GM19467 (cell line): ENCODE results near the gene ABCF1.
A peak's percentile ranks its signal among the peaks of the same experiment; 100 is the strongest.
"Not testable (repeated sequence)": the region's sequence is repeated elsewhere in the genome, so short reads cannot be mapped to it uniquely, and the experiment has no call there.

Experiments
- ATAC-seq: cut with Tn5 transposase; IDR thresholded peaks from one replicate; pipeline ENCODE4 v1.9.1; 2021; ENCODE audit warnings: mild to moderate bottlenecking, moderate library complexity; ENCODE audit not compliant: unreplicated experiment

ABCF1 gene

DNA sequence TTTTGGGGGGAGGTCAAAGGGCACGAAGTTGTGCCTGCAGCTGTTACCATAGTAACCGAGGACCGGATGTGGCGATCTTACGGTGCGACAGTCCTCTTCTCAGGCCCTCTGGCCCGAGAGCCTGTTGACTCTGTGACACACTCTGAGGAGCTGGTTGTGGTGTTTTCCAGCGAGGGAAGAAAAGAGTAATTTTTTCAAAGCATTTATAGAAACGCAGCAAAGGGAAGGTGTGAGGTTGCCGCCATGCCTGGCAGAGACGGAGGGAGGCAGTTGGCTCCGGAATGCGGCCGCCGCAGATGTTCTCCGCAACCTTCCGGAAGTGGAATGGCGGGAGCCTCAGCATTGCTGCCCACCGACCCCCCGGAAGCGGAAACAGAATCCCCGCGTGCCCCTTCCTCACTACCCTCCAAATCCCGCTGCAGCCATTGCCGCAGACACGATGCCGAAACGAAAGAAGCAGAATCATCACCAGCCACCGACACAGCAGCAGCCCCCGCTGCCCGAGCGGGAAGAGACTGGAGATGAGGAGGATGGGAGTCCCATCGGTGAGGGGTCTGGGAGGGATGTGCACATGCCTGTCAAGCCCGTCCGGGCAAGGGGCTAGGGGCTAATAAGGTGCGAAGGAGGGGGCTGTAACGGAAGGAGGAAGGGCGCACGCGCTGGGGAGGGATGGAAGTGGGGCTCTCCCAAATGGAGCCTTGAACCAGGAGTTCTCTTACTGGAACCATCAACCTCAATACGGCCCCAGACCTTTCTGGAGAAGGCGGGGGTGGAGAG lies 14.1 kb upstream of the ABCF1 start, which contains the start of gene PRR3:
Gene PRR3 (plus strand): TSS at position 390 of the 777 bp plus-strand sequence. CDS start 50 bp downstream, at position 440.
- ATAC-seq: peak; percentile 52

DNA sequence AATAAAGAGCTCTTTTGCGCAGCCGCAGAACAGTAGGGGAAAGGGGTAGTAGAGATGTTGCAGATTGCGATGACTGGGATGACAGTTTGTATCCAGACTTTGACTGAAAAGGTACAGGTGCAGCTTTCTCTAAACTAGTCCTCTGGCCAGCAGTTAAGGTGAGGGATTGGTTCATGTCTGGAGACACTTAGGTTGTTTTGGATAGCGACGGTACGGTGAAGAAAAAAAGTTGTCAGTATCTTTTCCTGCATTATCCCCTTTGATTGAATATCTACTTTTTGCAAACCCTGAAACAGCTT lies 13.6 kb upstream of the ABCF1 start:
- ATAC-seq: no peak

DNA sequence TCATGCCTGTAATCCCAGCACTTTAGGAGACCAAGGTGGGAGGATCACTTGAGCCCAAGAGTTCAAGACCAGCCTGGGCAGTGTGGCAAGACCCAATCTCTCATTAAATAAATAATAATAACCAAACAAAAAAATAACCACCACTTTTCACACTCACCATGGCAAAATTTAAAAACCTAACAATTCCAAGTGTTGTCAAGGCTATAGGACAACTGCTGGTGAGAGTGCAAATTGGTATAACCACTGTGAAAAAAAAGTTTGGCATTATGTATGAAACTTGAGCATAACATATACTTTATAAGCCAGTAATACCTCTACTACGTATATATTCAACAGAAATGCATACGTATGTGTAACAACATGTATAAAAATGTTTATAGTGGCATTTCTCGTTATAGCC lies 10.3 kb upstream of the ABCF1 start:
- no peak for ATAC-seq

DNA sequence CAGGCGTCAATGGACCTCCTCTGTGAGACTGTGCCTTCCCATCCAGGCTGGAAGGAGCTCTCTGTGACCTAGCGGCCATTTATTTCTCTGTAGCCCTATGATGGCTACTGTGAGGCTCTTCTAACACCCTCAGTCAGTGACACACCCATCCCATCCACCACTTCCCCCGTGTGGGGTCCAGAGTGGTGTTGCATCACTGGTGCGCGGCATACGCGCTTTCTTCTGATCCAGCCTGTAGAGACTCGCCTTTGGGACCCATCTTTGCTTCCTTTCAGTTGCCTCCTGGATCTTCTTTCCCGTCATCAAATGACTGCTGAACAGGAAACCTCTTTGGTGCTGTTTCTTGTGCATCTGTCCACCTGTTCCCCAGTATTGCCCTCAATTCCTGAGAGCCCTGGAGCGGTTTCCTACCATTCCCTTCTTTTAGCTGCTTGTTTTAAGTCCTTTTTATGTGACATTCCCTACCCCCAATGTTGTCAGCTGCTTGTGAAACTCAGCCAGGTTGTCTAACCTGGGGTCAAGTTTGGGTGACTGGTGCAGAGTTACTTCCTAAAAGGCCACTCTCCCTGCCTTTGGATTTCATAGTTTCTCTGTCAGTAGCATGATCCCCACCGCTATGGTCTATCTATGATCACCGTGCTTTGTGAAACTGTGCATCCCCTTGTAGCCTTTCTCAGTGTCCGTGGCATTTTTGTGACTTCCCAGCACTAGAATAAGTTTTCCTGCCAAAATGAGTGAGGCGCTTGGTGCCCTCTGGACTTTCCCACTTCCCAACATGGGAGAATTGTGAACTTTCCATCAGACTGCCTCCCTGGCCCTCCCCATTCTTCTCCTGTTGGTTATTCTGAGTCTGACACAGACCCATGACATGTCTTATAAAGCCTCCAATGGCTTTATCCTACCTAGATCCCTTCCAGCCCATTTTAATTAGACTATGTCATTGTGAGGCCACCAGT lies 8.5 kb upstream of the ABCF1 start:
- no peak for ATAC-seq

DNA sequence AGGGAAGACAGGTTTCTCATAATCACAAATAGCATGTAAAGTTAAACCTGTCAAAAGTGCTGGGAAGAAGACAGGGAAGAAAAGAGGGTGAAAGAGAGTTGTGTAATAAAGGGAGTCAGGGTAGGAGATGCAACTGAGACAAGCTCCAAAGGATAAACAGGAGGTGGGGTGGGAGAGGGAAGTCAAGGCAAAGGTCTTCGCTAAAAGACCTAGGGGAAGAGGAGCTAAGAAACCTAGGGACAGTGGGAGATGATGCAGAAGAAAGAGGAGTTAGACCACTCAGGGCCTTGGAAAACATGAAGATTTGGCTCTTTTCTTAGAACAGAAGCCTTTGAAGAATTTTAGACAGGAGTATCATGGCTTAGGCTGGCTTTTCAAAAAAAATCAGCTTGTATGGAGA lies 7.1 kb upstream of the ABCF1 start:
- ATAC-seq: no peak

DNA sequence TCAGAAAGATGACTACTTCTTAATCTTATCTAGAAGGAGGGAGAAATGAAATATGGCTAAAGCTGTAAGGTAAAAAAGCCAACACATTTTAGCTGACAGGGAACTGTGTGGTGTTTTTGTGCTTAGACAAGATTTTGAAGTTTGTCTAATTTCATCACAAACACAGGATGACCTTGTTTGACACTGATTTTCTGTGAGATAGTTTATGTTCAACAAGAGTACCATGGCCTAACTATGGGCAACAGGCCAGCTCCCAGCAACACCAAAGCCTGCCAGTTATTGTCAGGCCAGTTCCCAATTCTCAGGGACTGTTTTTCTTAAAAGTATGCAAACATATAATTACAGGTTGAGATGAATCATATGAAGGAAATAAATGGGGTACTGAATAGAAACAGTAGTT lies 5.5 kb upstream of the ABCF1 start:
- ATAC-seq: no peak

DNA sequence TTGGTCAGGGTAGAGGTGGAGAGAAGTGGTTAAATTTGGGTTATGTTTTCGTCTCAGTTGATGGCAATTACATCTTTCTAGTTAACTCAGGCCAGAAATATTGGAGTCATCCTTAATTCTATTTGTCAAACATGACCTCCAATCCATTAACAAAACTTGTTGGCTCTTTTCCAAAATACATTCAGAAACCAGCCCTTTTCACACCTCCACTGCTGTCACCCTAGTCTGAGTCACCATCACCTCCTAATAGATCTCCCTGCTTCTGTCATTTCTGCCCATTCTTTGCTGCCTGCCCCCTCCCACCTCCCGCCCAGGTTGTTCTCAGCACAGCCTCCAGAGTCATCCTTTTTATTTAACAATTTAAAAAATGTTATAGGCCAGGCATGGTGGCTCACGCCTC lies 3.0 kb upstream of the ABCF1 start:
- ATAC-seq: no peak

DNA sequence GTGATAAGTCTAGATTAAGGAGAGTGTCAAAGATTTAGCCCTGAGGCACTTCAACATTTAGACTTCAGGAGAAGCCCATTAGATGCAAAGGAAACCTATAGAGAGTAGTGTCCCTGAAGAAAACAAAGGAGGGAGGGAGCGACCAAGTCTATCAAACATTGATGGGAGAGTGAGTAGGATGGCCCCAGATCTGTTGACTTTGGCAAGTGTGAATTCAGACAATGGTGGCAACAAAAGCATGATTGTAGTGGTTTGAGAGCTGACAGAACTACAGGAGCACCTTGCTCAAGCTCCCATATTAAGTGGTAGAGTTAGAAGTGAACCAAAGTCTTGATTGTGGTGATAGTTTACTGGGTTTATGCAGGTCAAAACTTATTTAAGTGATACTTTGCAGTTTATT lies 979 bp upstream of the ABCF1 start:
- no peak for ATAC-seq

DNA sequence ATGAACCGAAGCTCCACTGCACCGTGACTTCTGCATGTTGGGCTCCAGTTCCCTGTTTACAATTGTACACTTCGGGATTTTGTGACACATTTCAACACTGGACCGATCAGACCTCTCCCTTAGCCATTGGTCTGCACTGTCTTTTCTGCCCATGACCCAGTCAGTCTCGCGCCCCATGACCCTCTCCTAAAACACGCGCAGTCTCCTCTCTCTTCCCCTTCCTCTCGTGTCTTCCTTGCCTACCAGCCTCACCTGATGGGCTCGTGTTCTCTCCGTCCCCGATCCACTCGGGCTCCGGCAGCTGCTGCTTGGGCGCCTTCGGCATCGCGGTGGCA lies 535 bp upstream of the ABCF1 start:
- peak; percentile 3 for ATAC-seq

DNA sequence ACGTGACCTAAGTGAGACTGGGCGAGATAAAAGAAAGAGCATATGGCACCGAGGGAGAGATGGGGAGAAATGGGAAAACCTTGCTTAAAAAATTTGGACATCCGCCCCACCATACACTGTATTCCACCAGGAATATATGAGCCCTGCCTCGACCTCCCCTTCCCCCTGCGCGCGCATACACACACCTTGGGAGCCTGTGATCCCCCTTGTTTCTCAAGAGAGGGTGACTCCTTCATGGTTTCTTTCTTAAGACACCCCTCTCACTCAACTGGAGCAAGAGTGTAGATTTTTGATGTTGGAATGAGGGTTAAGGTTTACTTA lies 480 bp downstream of the ABCF1 start:
- ATAC-seq: no peak

DNA sequence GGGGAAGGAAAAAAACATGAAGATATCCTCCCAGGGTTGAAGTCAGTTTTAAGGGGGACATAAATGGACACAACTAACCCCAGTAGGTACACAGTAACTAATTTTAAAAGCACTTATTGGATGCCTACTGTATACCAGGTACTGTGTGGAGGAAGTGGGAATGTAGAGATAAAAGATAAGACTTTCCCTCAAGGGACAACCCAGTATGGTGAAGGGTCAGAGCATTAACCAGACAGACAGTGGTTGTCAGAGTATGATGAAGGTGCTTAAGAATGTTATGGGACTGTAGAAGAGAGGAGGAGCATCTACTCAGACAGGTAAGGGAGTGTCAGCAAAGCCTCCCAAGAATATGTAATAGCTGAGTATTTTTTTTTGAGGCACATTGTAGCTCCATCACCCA lies 906 bp downstream of the ABCF1 start:
- ATAC-seq: no peak

DNA sequence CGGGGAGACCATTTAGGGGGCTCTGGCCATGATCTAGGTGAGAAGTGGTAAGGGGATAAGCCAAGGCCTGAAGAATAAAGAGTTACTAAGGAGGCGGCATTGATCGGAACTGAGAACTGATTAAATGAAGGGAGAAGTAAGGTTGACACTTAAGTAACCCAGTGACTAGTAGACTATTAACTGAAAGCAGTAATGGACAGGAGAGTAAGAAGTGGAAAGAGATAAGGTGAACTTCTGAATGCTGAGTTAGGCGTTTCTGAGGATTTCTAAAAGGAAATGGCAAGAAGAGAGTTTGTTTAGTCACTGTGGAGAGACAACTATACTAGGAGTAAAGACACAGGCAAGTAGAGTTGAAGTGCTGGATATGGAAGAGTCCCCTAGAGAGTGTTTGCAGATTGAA lies 1.9 kb downstream of the ABCF1 start:
- no peak for ATAC-seq

DNA sequence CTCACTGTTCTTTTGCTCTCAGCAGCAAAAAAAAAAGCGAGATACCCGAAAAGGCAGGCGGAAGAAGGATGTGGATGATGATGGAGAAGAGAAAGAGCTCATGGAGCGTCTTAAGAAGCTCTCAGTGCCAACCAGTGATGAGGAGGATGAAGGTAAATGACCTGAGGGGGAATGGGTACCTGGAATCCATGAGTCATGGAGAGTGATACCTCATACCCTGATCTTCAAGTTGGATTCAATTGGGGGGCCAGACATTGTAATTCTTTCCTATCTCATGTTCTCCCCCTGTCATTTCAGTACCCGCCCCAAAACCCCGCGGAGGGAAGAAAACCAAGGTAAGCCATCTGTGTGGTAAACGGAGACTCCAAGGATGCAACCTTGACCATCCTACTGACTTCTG lies 6.8 kb downstream of the ABCF1 start:
- no peak for ATAC-seq

DNA sequence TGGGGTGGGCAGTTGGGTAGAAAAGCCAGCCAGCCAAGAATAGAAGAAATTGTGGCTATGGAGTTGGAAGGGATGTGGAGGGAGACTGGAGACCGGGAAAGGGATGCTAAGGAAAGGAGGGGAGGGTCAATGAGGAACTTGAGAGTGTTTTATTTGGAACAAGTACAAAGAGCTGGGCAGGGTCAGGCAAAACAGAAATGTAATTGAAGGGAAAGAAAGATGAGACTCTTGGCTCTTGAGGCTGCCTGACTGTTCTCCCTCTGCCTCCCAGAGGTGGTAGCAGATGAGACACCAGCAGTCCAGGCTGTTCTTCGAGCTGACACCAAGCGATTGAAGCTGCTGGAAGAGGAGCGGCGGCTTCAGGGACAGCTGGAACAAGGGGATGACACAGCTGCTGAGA lies 12.7 kb downstream of the ABCF1 start:
- no peak for ATAC-seq

DNA sequence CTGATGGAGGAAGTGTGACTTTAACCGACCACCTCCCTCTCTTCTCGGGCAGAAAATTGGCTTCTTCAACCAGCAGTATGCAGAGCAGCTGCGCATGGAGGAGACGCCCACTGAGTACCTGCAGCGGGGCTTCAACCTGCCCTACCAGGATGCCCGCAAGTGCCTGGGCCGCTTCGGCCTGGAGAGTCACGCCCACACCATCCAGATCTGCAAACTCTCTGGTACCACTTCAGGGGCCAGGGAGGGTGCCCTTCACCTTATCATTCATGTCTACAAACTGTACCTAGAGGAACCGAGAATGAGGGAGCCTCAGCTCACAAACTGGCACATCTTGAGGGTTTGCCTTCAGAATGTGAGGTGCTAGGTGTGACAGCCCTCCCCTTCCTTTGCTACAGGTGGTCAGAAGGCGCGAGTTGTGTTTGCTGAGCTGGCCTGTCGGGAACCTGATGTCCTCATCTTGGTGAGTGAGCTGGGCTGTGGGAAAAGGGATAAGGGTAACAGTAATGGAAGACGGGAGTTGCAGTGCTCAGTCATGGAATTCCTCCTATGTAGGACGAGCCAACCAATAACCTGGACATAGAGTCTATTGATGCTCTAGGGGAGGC lies 18.6 kb downstream of the ABCF1 start:
- no peak for ATAC-seq

DNA sequence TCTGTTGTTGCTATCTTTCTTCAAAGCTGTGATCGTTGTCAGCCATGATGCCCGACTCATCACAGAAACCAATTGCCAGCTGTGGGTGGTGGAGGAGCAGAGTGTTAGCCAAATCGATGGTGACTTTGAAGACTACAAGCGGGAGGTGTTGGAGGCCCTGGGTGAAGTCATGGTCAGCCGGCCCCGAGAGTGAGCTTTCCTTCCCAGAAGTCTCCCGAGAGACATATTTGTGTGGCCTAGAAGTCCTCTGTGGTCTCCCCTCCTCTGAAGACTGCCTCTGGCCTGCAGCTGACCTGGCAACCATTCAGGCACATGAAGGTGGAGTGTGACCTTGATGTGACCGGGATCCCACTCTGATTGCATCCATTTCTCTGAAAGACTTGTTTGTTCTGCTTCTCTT lies 19.3 kb downstream of the ABCF1 start:
- ATAC-seq: no peak

DNA sequence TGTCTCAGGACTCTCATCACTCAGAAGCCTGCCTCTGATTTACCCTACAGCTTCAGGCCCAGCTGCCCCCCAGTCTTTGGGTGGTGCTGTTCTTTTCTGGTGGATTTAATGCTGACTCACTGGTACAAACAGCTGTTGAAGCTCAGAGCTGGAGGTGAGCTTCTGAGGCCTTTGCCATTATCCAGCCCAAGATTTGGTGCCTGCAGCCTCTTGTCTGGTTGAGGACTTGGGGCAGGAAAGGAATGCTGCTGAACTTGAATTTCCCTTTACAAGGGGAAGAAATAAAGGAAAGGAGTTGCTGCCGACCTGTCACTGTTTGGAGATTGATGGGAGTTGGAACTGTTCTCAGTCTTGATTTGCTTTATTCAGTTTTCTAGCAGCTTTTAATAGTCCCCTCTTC lies 19.8 kb downstream of the ABCF1 start:
- ATAC-seq: no peak

DNA sequence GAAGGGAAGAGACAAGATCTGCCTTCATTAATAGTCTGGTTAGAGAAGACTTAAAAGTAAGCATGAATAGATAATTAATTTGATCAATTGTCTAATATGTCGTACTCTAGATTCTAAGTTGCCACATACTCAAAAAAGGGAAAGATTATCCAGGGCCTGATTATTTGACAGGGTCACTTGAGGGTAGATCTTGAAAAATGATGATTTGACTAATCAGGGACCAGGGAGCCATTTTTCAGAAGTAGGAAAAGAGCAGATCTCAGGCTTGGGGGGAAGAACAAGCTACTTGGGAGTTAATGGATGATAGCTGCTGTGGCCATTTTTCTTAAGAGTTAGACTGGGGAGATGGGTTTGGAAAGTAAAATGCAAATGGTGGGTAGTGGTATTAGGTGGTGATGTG lies 21.0 kb downstream of the ABCF1 start:
- ATAC-seq: no peak

DNA sequence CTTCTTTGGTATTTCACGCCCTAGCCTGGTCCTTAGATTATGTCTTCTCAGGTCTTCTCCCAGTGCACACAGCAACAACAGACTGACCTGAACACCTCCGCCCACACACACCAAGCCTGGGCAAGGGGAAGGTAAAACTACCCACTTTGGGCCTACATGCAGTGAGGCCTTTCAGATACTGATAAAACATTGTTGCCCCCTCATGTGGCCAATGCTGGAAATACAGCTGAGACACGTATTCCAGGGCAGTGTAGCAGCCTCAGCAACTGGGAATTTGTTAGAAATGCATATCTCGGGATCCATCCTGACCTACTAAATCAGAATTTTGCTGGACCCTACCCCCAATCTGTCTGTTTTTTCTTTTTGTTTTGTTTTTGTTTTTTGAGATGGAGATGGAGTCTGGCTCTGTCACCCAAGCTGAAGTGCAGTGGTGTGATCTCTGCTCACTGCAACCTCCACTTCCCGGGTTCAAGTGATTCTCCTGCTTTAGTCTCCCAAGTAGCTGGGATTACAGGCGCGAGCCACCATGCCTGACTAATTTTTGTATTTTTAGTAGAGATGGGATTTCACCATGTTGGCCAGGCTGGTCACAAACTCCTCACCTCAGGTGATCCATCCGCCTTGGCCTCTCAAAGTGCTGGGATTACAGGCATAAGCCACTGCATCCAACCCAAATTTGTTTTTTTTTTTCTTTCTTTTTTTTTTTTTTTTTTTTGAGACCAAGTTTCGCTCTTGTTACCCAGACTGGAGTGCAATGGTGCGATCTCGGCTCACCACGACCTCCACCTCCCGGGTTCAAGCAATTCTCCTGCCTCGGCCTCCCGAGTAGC lies 26.3 kb downstream of the ABCF1 start:
- not testable (repeated sequence) for ATAC-seq

DNA sequence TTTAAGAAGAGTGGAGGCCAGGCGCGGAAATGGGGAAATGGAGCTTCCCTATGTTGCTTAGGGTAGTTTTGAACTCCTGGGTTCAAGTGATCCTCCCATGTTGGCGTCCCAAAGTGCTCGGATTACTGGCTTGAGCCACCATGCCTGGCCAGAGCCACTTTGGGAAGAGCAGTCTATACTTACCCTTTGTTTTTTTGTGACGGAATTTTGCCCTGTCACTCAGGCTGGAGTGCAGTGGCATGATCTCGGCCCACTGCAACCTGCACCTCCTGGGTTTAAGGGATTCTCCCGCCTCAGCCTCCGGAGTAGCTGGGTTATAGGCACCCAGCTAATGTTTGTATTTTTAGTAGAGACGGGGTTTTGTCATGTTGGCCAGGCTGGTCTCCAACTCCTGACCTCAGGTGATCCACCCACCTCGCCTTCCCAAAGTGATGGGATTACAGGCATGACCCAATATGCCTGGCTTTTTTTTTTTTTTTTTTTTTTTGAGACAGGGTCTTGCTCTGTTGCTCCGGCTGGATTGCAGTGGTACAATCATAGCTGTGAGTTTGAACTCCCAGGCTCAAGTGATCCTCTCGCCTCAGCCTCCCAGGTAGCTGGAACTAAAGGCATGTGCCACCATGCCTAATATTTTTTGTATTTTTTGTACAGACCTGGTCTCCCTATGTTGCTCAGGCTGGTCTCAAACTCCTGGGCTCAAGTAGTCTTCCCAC lies 27.8 kb downstream of the ABCF1 start:
- no peak for ATAC-seq
